H1 (cell line): ENCODE data around the gene CCDC182.

Experiments
- CHD7 ChIP-seq: fragments of 300-600 bp; sonication (generic); IDR thresholded peaks from 2 replicates; pipeline ENCODE4 v1.7.1; 2012; ENCODE audit warnings: low read length, moderate library complexity, mild to moderate bottlenecking, inconsistent platforms; ENCODE audit not compliant: insufficient replicate concordance
- EZH2 ChIP-seq: fragments of 200-600 bp; sonication (generic); IDR thresholded peaks from 2 replicates; pipeline ENCODE4 v1.7.1; 2012; ENCODE audit warnings: low read depth, mild to moderate bottlenecking, moderate library complexity, low read length, inconsistent platforms; ENCODE audit not compliant: severe bottlenecking
- GABPA ChIP-seq: IDR thresholded peaks from 2 replicates; pipeline ENCODE4 v1.6.1; 2011; ENCODE audit warnings: mild to moderate bottlenecking, low read length, moderate library complexity, borderline replicate concordance; ENCODE audit not compliant: insufficient read depth
- POLR2A ChIP-seq, 2 experiments: IDR thresholded peaks; 1 replicate in 1 of 2; 2 replicates in 1 of 2; pipeline ENCODE4 v1.6.1; 2011; ENCODE audit warnings: low read depth in 2 of 2, low read length in 2 of 2, mild to moderate bottlenecking in 2 of 2; ENCODE audit errors: control extremely low read depth in 1 of 2
- POLR2AphosphoS5 ChIP-seq: IDR thresholded peaks from 2 replicates; pipeline ENCODE4 v1.6.1; 2011; ENCODE audit warnings: low read depth, low read length
- RFX5 ChIP-seq: IDR thresholded peaks from 2 replicates; pipeline ENCODE4 v1.6.1; 2011; ENCODE audit warnings: low read depth, low read length, improper control_type of control experiment, borderline replicate concordance
- SIN3A ChIP-seq, 2 experiments: IDR thresholded peaks in 1 of 2; conservative IDR thresholded peaks in 1 of 2; 2 replicates each; pipeline ENCODE4 v1.6.1; 2011 to 2012; ENCODE audit warnings: low read length in 2 of 2, improper control_type of control experiment in 1 of 2, low read depth in 1 of 2, mild to moderate bottlenecking in 1 of 2
- SRF ChIP-seq: IDR thresholded peaks from 2 replicates; pipeline ENCODE4 v1.6.1; 2011; ENCODE audit warnings: mild to moderate bottlenecking, low read depth, low read length, moderate library complexity
- TCF12 ChIP-seq: IDR thresholded peaks from 2 replicates; pipeline ENCODE4 v1.6.1; 2011; ENCODE audit warnings: low read depth, mild to moderate bottlenecking, low read length
- USF2 ChIP-seq: IDR thresholded peaks from 2 replicates; pipeline ENCODE4 v1.6.1; 2011; ENCODE audit warnings: low read length, improper control_type of control experiment
- ZNF274 ChIP-seq: IDR thresholded peaks from 2 replicates; pipeline ENCODE4 v1.7.0; 2012; ENCODE audit warnings: low read length, borderline replicate concordance; ENCODE audit errors: extremely low read depth
- TF ChIP-seq, protein P1 (sequence below), 3 experiments: IDR thresholded peaks; 1 replicate in 2 of 3; 2 replicates in 1 of 3; pipeline versions ENCODE4 v1.5.1 to v1.6.1; 2011; ENCODE audit warnings: low read length in 3 of 3, mild to moderate bottlenecking in 3 of 3, inconsistent platforms in 2 of 3, low read depth in 1 of 3, moderate library complexity in 1 of 3; ENCODE audit not compliant: insufficient read depth in 1 of 3; ENCODE audit errors: control extremely low read depth in 1 of 3

DNA sequence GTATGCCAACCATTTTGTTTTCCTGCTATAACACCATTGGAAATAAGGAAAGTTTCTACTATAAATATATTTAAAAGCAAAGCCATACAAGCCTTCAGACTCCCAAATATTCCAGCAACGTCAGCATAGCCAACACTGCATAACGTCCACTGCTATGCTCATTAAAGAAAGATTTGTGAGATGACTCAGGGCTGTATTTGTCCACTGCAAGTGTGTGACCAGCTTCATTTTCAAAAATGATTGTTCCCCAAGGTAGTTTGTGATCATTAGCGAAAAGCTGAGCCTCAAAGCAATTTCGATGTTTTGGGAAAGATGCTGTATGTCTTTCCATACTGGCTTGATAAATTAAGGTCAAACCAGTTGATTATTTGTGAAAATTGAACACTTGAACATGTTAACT, 14.9 kb upstream of the CCDC182 start:
- TF ChIP-seq SIN3A (conservative IDR thresholded peaks at IDR 0.05 in 1 of 2, IDR thresholded peaks at IDR 0.05 in 1 of 2; ENCODE audit: low read depth in 1 of 2, low read length in 2 of 2): no peak
- TF ChIP-seq, protein P1, sequence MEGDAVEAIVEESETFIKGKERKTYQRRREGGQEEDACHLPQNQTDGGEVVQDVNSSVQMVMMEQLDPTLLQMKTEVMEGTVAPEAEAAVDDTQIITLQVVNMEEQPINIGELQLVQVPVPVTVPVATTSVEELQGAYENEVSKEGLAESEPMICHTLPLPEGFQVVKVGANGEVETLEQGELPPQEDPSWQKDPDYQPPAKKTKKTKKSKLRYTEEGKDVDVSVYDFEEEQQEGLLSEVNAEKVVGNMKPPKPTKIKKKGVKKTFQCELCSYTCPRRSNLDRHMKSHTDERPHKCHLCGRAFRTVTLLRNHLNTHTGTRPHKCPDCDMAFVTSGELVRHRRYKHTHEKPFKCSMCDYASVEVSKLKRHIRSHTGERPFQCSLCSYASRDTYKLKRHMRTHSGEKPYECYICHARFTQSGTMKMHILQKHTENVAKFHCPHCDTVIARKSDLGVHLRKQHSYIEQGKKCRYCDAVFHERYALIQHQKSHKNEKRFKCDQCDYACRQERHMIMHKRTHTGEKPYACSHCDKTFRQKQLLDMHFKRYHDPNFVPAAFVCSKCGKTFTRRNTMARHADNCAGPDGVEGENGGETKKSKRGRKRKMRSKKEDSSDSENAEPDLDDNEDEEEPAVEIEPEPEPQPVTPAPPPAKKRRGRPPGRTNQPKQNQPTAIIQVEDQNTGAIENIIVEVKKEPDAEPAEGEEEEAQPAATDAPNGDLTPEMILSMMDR (IDR thresholded peaks at IDR 0.05; ENCODE audit: control extremely low read depth in 1 of 3, insufficient read depth in 1 of 3, low read depth in 1 of 3, low read length in 3 of 3): no peak
- no peak for TF ChIP-seq ZNF274
- no peak for TF ChIP-seq POLR2A (IDR thresholded peaks at IDR 0.05; ENCODE audit: control extremely low read depth in 1 of 2, low read depth in 2 of 2, low read length in 2 of 2)
- no peak for TF ChIP-seq TCF12
- no peak for TF ChIP-seq RFX5
- no peak for TF ChIP-seq CHD7
- no peak for TF ChIP-seq SRF
- no peak for TF ChIP-seq POLR2AphosphoS5
- no peak for TF ChIP-seq USF2
- no peak for TF ChIP-seq GABPA
- TF ChIP-seq EZH2: no peak
